ENCODE results near the gene RPUSD1.

DNA sequence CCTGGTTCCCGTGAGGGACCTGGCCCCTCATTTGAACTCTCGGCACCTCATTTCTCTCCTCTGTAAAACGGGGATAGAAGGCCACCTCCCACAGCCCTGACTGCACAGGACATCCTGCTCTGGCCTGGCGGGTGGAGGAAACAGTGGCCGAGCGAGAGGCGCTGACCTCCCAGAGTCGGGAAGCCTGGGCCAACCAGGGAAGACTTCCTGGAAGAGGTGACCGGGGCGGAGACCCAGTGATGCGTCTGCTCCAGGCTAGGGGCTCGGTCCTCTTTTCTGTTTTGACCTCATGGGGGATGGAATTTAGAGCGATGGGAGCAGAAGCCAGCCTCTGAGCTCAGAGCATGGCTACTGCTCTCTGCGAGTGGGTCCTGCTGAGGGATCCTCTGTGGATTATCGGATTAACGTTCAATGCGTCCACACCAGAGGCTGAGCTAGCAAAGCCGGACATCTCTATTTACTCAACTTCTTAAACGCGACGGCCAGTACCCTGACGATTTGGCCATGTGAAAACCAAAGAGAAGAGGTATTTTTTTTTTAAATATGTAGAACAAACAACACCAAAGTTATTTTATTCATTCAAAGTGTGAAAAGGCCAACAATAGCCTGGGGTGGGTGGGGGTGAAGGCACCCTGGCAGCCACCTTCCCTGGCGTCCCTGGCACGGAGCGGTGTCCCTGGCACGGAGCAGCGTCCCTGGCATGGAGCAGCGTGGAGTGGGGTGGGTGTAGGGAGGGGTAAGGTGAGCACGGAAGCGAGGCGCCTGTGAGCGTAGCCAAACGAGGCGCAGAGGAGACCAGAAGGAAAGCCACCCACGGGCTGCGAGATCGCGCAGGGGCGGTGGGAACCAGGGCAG lies 36.8 kb downstream of the RPUSD1 start:
- no peak for TF ChIP-seq ARID2 (CRISPR knock-in tag; IDR thresholded peaks at IDR 0.05; ENCODE audit: borderline replicate concordance)
- no peak for TF ChIP-seq IKZF5 (CRISPR knock-in tag; IDR thresholded peaks at IDR 0.05)
- no peak for TF ChIP-seq RAD21 (CRISPR knock-in tag; IDR thresholded peaks at IDR 0.05)
- no peak for TF ChIP-seq TAF1 (CRISPR knock-in tag; IDR thresholded peaks at IDR 0.05)
